A549 treated with DMSO at 1 μM for 4 hours (cell line): ENCODE measurements around the gene CNP. TPM values are rescaled to one million over a fixed set of nuclear protein-coding genes. Genes with fewer than 3 reads are reported as not detected.

Experiments used
- total RNA-seq: library from RNA; stranded (reverse); fragments of 200-300 nt; extraction: Qiagen RNA extraction; gene quantifications from 5 replicates; pipeline ENCODE4 v1.2.3, GENCODE V29; 2022; ENCODE audit warnings: low read depth

Gene CNP
- total RNA-seq = 63.1 to 79.7 TPM (median 74.2 TPM) in 5 replicates

GRCh38 chr17:41966463-41967140 lies at the start of gene CNP:
TSS of gene CNP (plus strand) at chr17:41966795. CDS start at chr17:41966885, 90 bp downstream.

GRCh38 chr17:41918314-41919164 lies 48.1 kb upstream of the CNP start, which contains the start of gene ACLY:
TSS of gene ACLY (minus strand) at chr17:41918951. CDS start at chr17:41913873, 5,078 bp downstream.

GRCh38 chr17:41930009-41930832 lies 36.4 kb upstream of the CNP start, which contains the start of gene ODAD4:
TSS of gene ODAD4 (plus strand) at chr17:41930617. CDS start at chr17:41930724, 107 bp downstream.

GRCh38 chr17:42016941-42017865 lies 50.6 kb downstream of the CNP start, which contains the start of gene DNAJC7:
TSS of gene DNAJC7 (minus strand) at chr17:42017439. CDS start at chr17:42017416, 23 bp downstream.

GRCh38 chr17:42019509-42020404 lies 53.2 kb downstream of the CNP start, which contains the start of gene NKIRAS2:
TSS of gene NKIRAS2 (plus strand) at chr17:42020090. CDS start at chr17:42021578, 1,488 bp downstream.

Other genes with a start within 250 kb of the CNP start
- gene HAP1, start 232.2 kb upstream of the CNP start, total RNA-seq = 1.1 to 2.1 TPM (median 1.7 TPM) in 5 replicates
- gene JUP, start 180.1 kb upstream of the CNP start, total RNA-seq = 90.4 to 127 TPM (median 110 TPM) in 5 replicates
- 35.3 to 39.9 TPM (median 36.1 TPM) in 5 replicates for gene P3H4, start 154.8 kb upstream of the CNP start, total RNA-seq
- gene FKBP10, start 153.8 kb upstream of the CNP start, total RNA-seq = 95.7 to 118 TPM (median 108 TPM) in 5 replicates
- gene NT5C3B, start 130.6 kb upstream of the CNP start, total RNA-seq = 104 to 117 TPM (median 110 TPM) in 5 replicates
- gene KLHL10, start 129.0 kb upstream of the CNP start, total RNA-seq = 0.05 to 0.22 TPM (median 0.10 TPM) in 5 replicates
- 3.3 to 5.4 TPM (median 4.7 TPM) in 5 replicates for gene KLHL11, start 101.4 kb upstream of the CNP start, total RNA-seq
- gene ACLY, start 47.8 kb upstream of the CNP start, total RNA-seq = 286 to 343 TPM (median 313 TPM) in 5 replicates
- 1.1 to 1.7 TPM (median 1.4 TPM) in 5 replicates for gene ODAD4, start 36.2 kb upstream of the CNP start, total RNA-seq
- gene DNAJC7, start 50.6 kb downstream of the CNP start, total RNA-seq = 106 to 129 TPM (median 121 TPM) in 5 replicates
- 44.0 to 50.4 TPM (median 47.4 TPM) in 5 replicates for gene NKIRAS2, start 53.3 kb downstream of the CNP start, total RNA-seq
- gene C17orf113, start 83.8 kb downstream of the CNP start, total RNA-seq = 0.52 to 0.77 TPM (median 0.63 TPM) in 5 replicates
- 0.11 to 0.45 TPM (median 0.24 TPM) in 5 replicates for gene ZNF385C, start 131.7 kb downstream of the CNP start, total RNA-seq
- 0.32 to 0.55 TPM (median 0.37 TPM) in 5 replicates for gene DHX58, start 145.9 kb downstream of the CNP start, total RNA-seq
- gene KAT2A, start 154.6 kb downstream of the CNP start, total RNA-seq = 40.1 to 60.3 TPM (median 53.1 TPM) in 5 replicates
- not detected in 5 replicates for gene HSPB9, start 156.0 kb downstream of the CNP start, total RNA-seq
- 239 to 275 TPM (median 258 TPM) in 5 replicates for gene RAB5C, start 188.2 kb downstream of the CNP start, total RNA-seq
- 0.31 to 0.60 TPM (median 0.44 TPM) in 5 replicates for gene KCNH4, start 214.3 kb downstream of the CNP start, total RNA-seq
- 0.32 TPM in 1 of 5 replicates, not detected in the others for gene HCRT, start 218.7 kb downstream of the CNP start, total RNA-seq
- 19.4 to 22.0 TPM (median 20.4 TPM) in 5 replicates for gene GHDC, start 227.7 kb downstream of the CNP start, total RNA-seq